Naive thymus-derived CD4-positive, alpha-beta T cell (primary cell): Measurements from ENCODE around the gene HHEX. TPM values are rescaled to one million over a fixed set of nuclear protein-coding genes. Genes with fewer than 3 reads are reported as not detected.

Experiments
- ATAC-seq: fragments of 150-1000 bp; cut with Tn5 transposase; 2 replicates; pipeline ENCODE4 v1.10.0; 2021; ENCODE audit warnings: mild to moderate bottlenecking, moderate library complexity
- CTCF ChIA-PET: fragments of 350-600 bp; sonication (Branson Sonifier 250); formaldehyde crosslinking; loops from one replicate; lab custom pipeline; 2021; ENCODE audit warnings: antibody characterized with exemption; lab: Charles Lee
- POLR2A ChIA-PET: fragments of 350-600 bp; sonication (Branson Sonifier 250); formaldehyde crosslinking; loops from one replicate; lab custom pipeline; 2021; ENCODE audit warnings: antibody characterized with exemption, inconsistent platforms; lab: Charles Lee
- DNase-seq, 9 donors: peaks; one replicate each; pipeline versions ENCODE4 v3.0.0 to v3.0.0-alpha.2; 2020 to 2022; ENCODE audit warnings: mixed read lengths in 1 of 9
- H3K27ac ChIP-seq: one replicate; pipeline ENCODE4 v1.7.0; 2013; ENCODE audit warnings: mild to moderate bottlenecking, low read depth, low read length, moderate library complexity
- H3K27me3 ChIP-seq, 2 donors: one replicate each; pipeline ENCODE4 v1.7.0; 2013; ENCODE audit warnings: low read length in 2 of 2, mild to moderate bottlenecking in 2 of 2, moderate library complexity in 2 of 2; ENCODE audit not compliant: control insufficient read depth in 2 of 2, insufficient read depth in 2 of 2
- H3K36me3 ChIP-seq, 3 experiments: 1 replicate in 2 of 3; 2 replicates in 1 of 3; pipeline ENCODE4 v1.7.0; 2013; ENCODE audit warnings: low read length in 3 of 3, mild to moderate bottlenecking in 3 of 3, moderate library complexity in 1 of 3; ENCODE audit not compliant: insufficient read depth in 3 of 3, control insufficient read depth in 2 of 3
- H3K4me1 ChIP-seq, 2 donors: one replicate each; pipeline ENCODE4 v1.7.0; 2013; ENCODE audit warnings: low read length in 2 of 2, mild to moderate bottlenecking in 2 of 2, moderate library complexity in 1 of 2; ENCODE audit not compliant: control insufficient read depth in 2 of 2, insufficient read depth in 2 of 2
- H3K4me3 ChIP-seq: 2 replicates; pipeline ENCODE4 v1.7.0; 2013; ENCODE audit warnings: mild to moderate bottlenecking, low read length
- H3K9me3 ChIP-seq, 3 experiments: 1 replicate in 2 of 3; 2 replicates in 1 of 3; pipeline ENCODE4 v1.7.0; 2013; ENCODE audit warnings: low read length in 3 of 3; ENCODE audit not compliant: control insufficient read depth in 2 of 3
- H3K27ac Mint-ChIP-seq, 9 donors: one replicate each; pipeline ENCODE4 v1.8.0; 2020 to 2022; ENCODE audit warnings: mixed read lengths in 9 of 9, mild to moderate bottlenecking in 8 of 9, moderate library complexity in 5 of 9, inconsistent platforms in 2 of 9
- H3K27me3 Mint-ChIP-seq, 5 donors: one replicate each; pipeline ENCODE4 v1.8.0; 2021 to 2022; ENCODE audit warnings: mixed read lengths in 5 of 5, mild to moderate bottlenecking in 1 of 5
- H3K36me3 Mint-ChIP-seq, 5 donors: one replicate each; pipeline ENCODE4 v1.8.0; 2020 to 2022; ENCODE audit warnings: mixed read lengths in 5 of 5, mild to moderate bottlenecking in 3 of 5, inconsistent platforms in 1 of 5
- H3K4me1 Mint-ChIP-seq, 7 donors: one replicate each; pipeline ENCODE4 v1.8.0; 2020 to 2022; ENCODE audit warnings: mixed read lengths in 7 of 7, mild to moderate bottlenecking in 3 of 7, inconsistent platforms in 1 of 7
- H3K4me3 Mint-ChIP-seq, 10 donors: one replicate each; pipeline ENCODE4 v1.8.0; 2020 to 2022; ENCODE audit warnings: mild to moderate bottlenecking in 10 of 10, mixed read lengths in 10 of 10, moderate library complexity in 6 of 10, inconsistent platforms in 2 of 10
- H3K9me3 Mint-ChIP-seq, 11 donors: one replicate each; pipeline ENCODE4 v1.8.0; 2020 to 2022; ENCODE audit warnings: mixed read lengths in 11 of 11, mild to moderate bottlenecking in 4 of 11, inconsistent platforms in 1 of 11, moderate library complexity in 1 of 11
- intact Hi-C, 2 donors: fragments of 100-400 bp; cut with micrococcal nuclease; formaldehyde crosslinking; loops; one replicate each; pipeline ENCODE4 v1.15.1; 2023
- polyA plus RNA-seq, 2 donors: library from polyadenylated mRNA; unstranded; fragments of 300-500 nt; fragmentation: Illumina TruSeq; gene quantifications; one replicate each; pipeline ENCODE4 v1.2.3, GENCODE V29; 2021
- total RNA-seq, 6 experiments: library from RNA in 5 of 6; stranded (reverse) in 5 of 6; gene quantifications; 1 replicate in 5 of 6; 2 replicates in 1 of 6; pipeline ENCODE4 v1.2.3 and lab custom pipeline; 2021 to 2026

The HHEX gene
- total and polyA plus RNA-seq, 7 experiments from 2014 or later: 0.18 to 21.4 (median 0.27) TPM; not detected in 2

- Mint-ChIP-seq H3K36me3 (peaks cover 0 to 3% (median 0%) of the 10 kb centered on the region in 5 donors), H3K4me1 (peaks cover 16 to 31% (median 27%) of the 10 kb centered on the region in 7 donors), H3K4me3 (peak overlapping the region; percentile 41 to 90 (median 78)), H3K9me3 (peaks cover 0 to 4% (median 0%) of the 10 kb centered on the region in 11 donors), H3K27ac (peak overlapping the region in 3 of 9 donors; percentile 7 to 24 (median 15)), H3K27me3 (peaks cover 53 to 83% (median 74%) of the 10 kb centered on the region in 5 donors)
- Histone ChIP-seq H3K27ac (no peak overlapping the region), H3K4me1 (peaks cover 0 to 29% of the 10 kb centered on the region in 2 donors), H3K9me3 (no peaks in the 10 kb centered on the region), H3K4me3 (no peak overlapping the region), H3K36me3 (no peaks in the 10 kb centered on the region), H3K27me3 (peaks cover 10 to 26% of the 10 kb centered on the region in 2 donors)
- CTCF ChIA-PET: no interaction called here
- ATAC-seq: peak; percentile 31
- intact Hi-C loops: loop anchor here (1.0 to 5.0 kb wide), 3 partner anchors 8 to 381 kb away; partner anchors contain the start of genes CYP26A1 (in 1 of the 2) and KIF11 (in 1 of the 2)
- POLR2A ChIA-PET: no interaction called here
- DNase-seq: peak in 2 of 9 donors; percentile 10 to 27
Measured at GRCh38 chr10:92691591-92692079, 1.9 kb downstream of the HHEX start.

GRCh38 chr10:92692080-92692671 lies 2.4 kb downstream of the HHEX start:
- Mint-ChIP-seq H3K36me3 (peaks cover 0 to 3% (median 0%) of the 10 kb centered on the region in 5 donors), H3K9me3 (peaks cover 0 to 4% (median 0%) of the 10 kb centered on the region in 11 donors), H3K27ac (peak overlapping the region in 3 of 9 donors; percentile 4 to 15 (median 7)), H3K4me1 (peaks cover 16 to 31% (median 27%) of the 10 kb centered on the region in 7 donors), H3K27me3 (peaks cover 51 to 83% (median 75%) of the 10 kb centered on the region in 5 donors), H3K4me3 (peak overlapping the region; percentile 29 to 90 (median 75))
- DNase-seq: no peak
- POLR2A ChIA-PET: no interaction called here
- H3K4me3 ChIP-seq: no peak overlapping the region
- H3K4me1 ChIP-seq: peaks cover 0 to 29% of the 10 kb centered on the region in 2 donors
- no peak overlapping the region for H3K27ac ChIP-seq
- H3K9me3 ChIP-seq: no peaks in the 10 kb centered on the region
- intact Hi-C loops: loop anchor here in 1 of 2 donors (5.0 kb wide), 1 partner anchor 380 kb away; the partner anchor contains the start of gene CYP26A1
- no peaks in the 10 kb centered on the region for H3K36me3 ChIP-seq
- CTCF ChIA-PET: interaction anchor here (1.0 kb wide), 1 partner anchor 289 kb away, joined by 6 read pairs; no protein-coding TSS in a partner anchor
- peaks cover 14 to 26% of the 10 kb centered on the region in 2 donors for H3K27me3 ChIP-seq
- no peak for ATAC-seq

GRCh38 chr10:92692697-92693533 lies 3.2 kb downstream of the HHEX start:
- DNase-seq: no peak
- no peak for ATAC-seq
- intact Hi-C loops: loop anchor here in 1 of 2 donors (5.0 kb wide), 1 partner anchor 379 kb away; the partner anchor contains the start of gene CYP26A1
- H3K36me3 Mint-ChIP-seq: no peaks in the 10 kb centered on the region
- Histone ChIP-seq H3K4me3 (no peak overlapping the region), H3K27me3 (peaks cover 16 to 26% of the 10 kb centered on the region in 2 donors), H3K4me1 (peaks cover 0 to 31% of the 10 kb centered on the region in 2 donors), H3K27ac (no peak overlapping the region), H3K36me3 (no peaks in the 10 kb centered on the region), H3K9me3 (no peaks in the 10 kb centered on the region)
- peaks cover 17 to 34% (median 30%) of the 10 kb centered on the region in 7 donors for H3K4me1 Mint-ChIP-seq
- peaks cover 0 to 4% (median 0%) of the 10 kb centered on the region in 11 donors for H3K9me3 Mint-ChIP-seq
- H3K27me3 Mint-ChIP-seq: peaks cover 49 to 83% (median 76%) of the 10 kb centered on the region in 5 donors
- H3K27ac Mint-ChIP-seq: no peak overlapping the region
- CTCF ChIA-PET: interaction anchor here (1.0 kb wide), 1 partner anchor 290 kb away, joined by 6 read pairs; no protein-coding TSS in a partner anchor
- H3K4me3 Mint-ChIP-seq: peak overlapping the region in 9 of 10 donors; percentile 24 to 90 (median 51)
- POLR2A ChIA-PET: no interaction called here

- Mint-ChIP-seq H3K4me3 (no peak overlapping the region), H3K36me3 (no peaks in the 10 kb centered on the region), H3K4me1 (peaks cover 19 to 39% (median 35%) of the 10 kb centered on the region in 7 donors), H3K27ac (no peak overlapping the region), H3K27me3 (peaks cover 47 to 83% (median 74%) of the 10 kb centered on the region in 5 donors), H3K9me3 (peaks cover 0 to 4% (median 0%) of the 10 kb centered on the region in 11 donors)
- peaks cover 16 to 22% of the 10 kb centered on the region in 2 donors for H3K27me3 ChIP-seq
- H3K4me3 ChIP-seq: no peak overlapping the region
- ChIA-PET POLR2A (interaction anchor here (0.6 kb wide), 1 partner anchor 13 kb away, joined by 4 read pairs; no protein-coding TSS in a partner anchor), CTCF (no interaction called here)
- intact Hi-C loops: loop anchor here in 1 of 2 donors (5.0 kb wide), 1 partner anchor 379 kb away; the partner anchor contains the start of gene CYP26A1
- ATAC-seq: no peak
- H3K27ac ChIP-seq: no peak overlapping the region
- H3K9me3 ChIP-seq: no peaks in the 10 kb centered on the region
- H3K36me3 ChIP-seq: no peaks in the 10 kb centered on the region
- peaks cover 0 to 37% of the 10 kb centered on the region in 2 donors for H3K4me1 ChIP-seq
- no peak for DNase-seq
Measured at GRCh38 chr10:92693534-92693893, 3.8 kb downstream of the HHEX start.

- no peak for ATAC-seq
- Histone ChIP-seq H3K27me3 (peaks cover 10 to 11% of the 10 kb centered on the region in 2 donors), H3K27ac (no peak overlapping the region), H3K4me3 (no peak overlapping the region), H3K36me3 (no peaks in the 10 kb centered on the region), H3K4me1 (peaks cover 11 to 34% of the 10 kb centered on the region in 2 donors), H3K9me3 (no peaks in the 10 kb centered on the region)
- no peak for DNase-seq
- intact Hi-C loops: no loop called here
- ChIA-PET CTCF (no interaction called here), POLR2A (no interaction called here)
- Mint-ChIP-seq H3K36me3 (no peaks in the 10 kb centered on the region), H3K9me3 (peaks cover 0 to 6% (median 0%) of the 10 kb centered on the region in 11 donors), H3K27ac (no peak overlapping the region), H3K4me1 (peaks cover 25 to 45% (median 43%) of the 10 kb centered on the region in 7 donors), H3K4me3 (no peak overlapping the region), H3K27me3 (peaks cover 55 to 89% (median 81%) of the 10 kb centered on the region in 5 donors)
Measured at GRCh38 chr10:92695679-92696605, 6.2 kb downstream of the HHEX start.
